HG02610 (cell line): ENCODE measurements around the gene GFRA1.

Experiments
- ATAC-seq: cut with Tn5 transposase; IDR thresholded peaks from one replicate; pipeline ENCODE4 v1.9.1; 2021; ENCODE audit warnings: mild to moderate bottlenecking, moderate library complexity; ENCODE audit not compliant: unreplicated experiment

Gene GFRA1

GRCh38 chr10:116201670-116202430 lies 71.2 kb downstream of the GFRA1 start:
- ATAC-seq = no peak

GRCh38 chr10:116201011-116201410 lies 72.0 kb downstream of the GFRA1 start:
- ATAC-seq = no peak

- no peak for ATAC-seq
Measured at GRCh38 chr10:116198676-116199035, 74.3 kb downstream of the GFRA1 start.

- ATAC-seq = no peak
Measured at GRCh38 chr10:116197946-116198675, 74.9 kb downstream of the GFRA1 start.

- no peak for ATAC-seq
Measured at GRCh38 chr10:116195583-116195982, 77.4 kb downstream of the GFRA1 start.

- no peak for ATAC-seq
Measured at GRCh38 chr10:116195039-116195438, 78.0 kb downstream of the GFRA1 start.

GRCh38 chr10:116194061-116194460 lies 78.9 kb downstream of the GFRA1 start:
- ATAC-seq = no peak

GRCh38 chr10:116190883-116191282 lies 82.1 kb downstream of the GFRA1 start:
- no peak for ATAC-seq

GRCh38 chr10:116186273-116186672 lies 86.7 kb downstream of the GFRA1 start:
- ATAC-seq = no peak

- no peak for ATAC-seq
Measured at GRCh38 chr10:116185199-116185867, 87.7 kb downstream of the GFRA1 start.

GRCh38 chr10:116184512-116184794 lies 88.6 kb downstream of the GFRA1 start:
- ATAC-seq = no peak

- no peak for ATAC-seq
Measured at GRCh38 chr10:116183733-116184511, 89.1 kb downstream of the GFRA1 start.

GRCh38 chr10:116182426-116182825 lies 90.6 kb downstream of the GFRA1 start:
- no peak for ATAC-seq

- ATAC-seq = no peak
Measured at GRCh38 chr10:116178086-116178605, 94.9 kb downstream of the GFRA1 start.

GRCh38 chr10:116175231-116175630 lies 97.8 kb downstream of the GFRA1 start:
- no peak for ATAC-seq

- no peak for ATAC-seq
Measured at GRCh38 chr10:116171505-116171904, 101.5 kb downstream of the GFRA1 start.

- no peak for ATAC-seq
Measured at GRCh38 chr10:116170815-116171250, 102.2 kb downstream of the GFRA1 start.

- no peak for ATAC-seq
Measured at GRCh38 chr10:116169782-116170445, 103.1 kb downstream of the GFRA1 start.

- no peak for ATAC-seq
Measured at GRCh38 chr10:116168745-116169144, 104.3 kb downstream of the GFRA1 start.

GRCh38 chr10:116168329-116168728 lies 104.7 kb downstream of the GFRA1 start:
- no peak for ATAC-seq
